Skeletal muscle tissue (tissue), 4 donors: ENCODE results near the gene DIAPH3. TPM values are rescaled to one million over a fixed set of nuclear protein-coding genes. Genes with fewer than 3 reads are reported as not detected.
"Not testable (repeated sequence)": the region's sequence is repeated elsewhere in the genome, so short reads cannot be mapped to it uniquely, and the experiment has no call there.

Source experiments
- H3K27ac ChIP-seq: one replicate; pipeline ENCODE4 v1.7.0; 2013; ENCODE audit warnings: mild to moderate bottlenecking, low read depth, low read length, inconsistent platforms
- H3K27me3 ChIP-seq, 3 donors: one replicate each; pipeline ENCODE4 v1.7.0; 2013; ENCODE audit warnings: low read length in 3 of 3; ENCODE audit not compliant: control insufficient read depth in 3 of 3, insufficient read depth in 3 of 3
- H3K36me3 ChIP-seq, 3 donors: one replicate each; pipeline ENCODE4 v1.7.0; 2013; ENCODE audit warnings: low read length in 3 of 3; ENCODE audit not compliant: control insufficient read depth in 3 of 3, insufficient read depth in 3 of 3
- H3K4me1 ChIP-seq, 3 donors: one replicate each; pipeline ENCODE4 v1.7.0; 2013; ENCODE audit warnings: low read length in 3 of 3, mild to moderate bottlenecking in 3 of 3; ENCODE audit not compliant: control insufficient read depth in 3 of 3, insufficient read depth in 3 of 3
- H3K4me3 ChIP-seq, 3 donors: one replicate each; pipeline ENCODE4 v1.7.0; 2013; ENCODE audit warnings: low read length in 3 of 3
- H3K9ac ChIP-seq, 3 donors: one replicate each; pipeline ENCODE4 v1.7.0; 2013; ENCODE audit warnings: low read length in 3 of 3, mild to moderate bottlenecking in 3 of 3, moderate library complexity in 2 of 3, low read depth in 1 of 3
- H3K9me3 ChIP-seq, 3 donors: one replicate each; pipeline ENCODE4 v1.7.0; 2013; ENCODE audit warnings: low read length in 3 of 3; ENCODE audit not compliant: control insufficient read depth in 3 of 3
- total RNA-seq: library from RNA; depleted of rRNA; stranded (reverse); fragments of >200 nt; gene quantifications from one replicate; pipeline ENCODE4 v1.2.3, GENCODE V29; 2014
- donor health status: Osteomylitis.

DIAPH3 gene
- total RNA-seq, 1 donor from 2014 or later, result 3.7 TPM

- H3K27me3 ChIP-seq, H3K4me1 ChIP-seq, H3K27ac ChIP-seq, H3K9me3 ChIP-seq, H3K4me3 ChIP-seq, H3K9ac ChIP-seq, H3K36me3 ChIP-seq: not testable (repeated sequence)
These were observed 123.1 kb downstream of the DIAPH3 start for GRCh38 chr13:60040668-60041067.

GRCh38 chr13:60035874-60036273, 127.9 kb downstream of the DIAPH3 start:
- Histone ChIP-seq H3K4me1 (no peaks in the 10 kb centered on the region), H3K27ac (no peak overlapping the region), H3K36me3 (no peaks in the 10 kb centered on the region), H3K9me3 (no peaks in the 10 kb centered on the region), H3K9ac (no peak overlapping the region), H3K4me3 (no peak overlapping the region), H3K27me3 (no peaks in the 10 kb centered on the region)

GRCh38 chr13:60032851-60033250, 130.9 kb downstream of the DIAPH3 start:
- H3K4me1 ChIP-seq, result no peaks in the 10 kb centered on the region
- no peak overlapping the region for H3K27ac ChIP-seq
- no peaks in the 10 kb centered on the region for H3K36me3 ChIP-seq
- H3K4me3 ChIP-seq, result no peak overlapping the region
- no peak overlapping the region for H3K9ac ChIP-seq
- no peaks in the 10 kb centered on the region for H3K9me3 ChIP-seq
- H3K27me3 ChIP-seq, result no peaks in the 10 kb centered on the region

- Histone ChIP-seq H3K9ac (no peak overlapping the region), H3K27ac (no peak overlapping the region), H3K4me1 (no peaks in the 10 kb centered on the region), H3K36me3 (no peaks in the 10 kb centered on the region), H3K9me3 (no peaks in the 10 kb centered on the region), H3K4me3 (no peak overlapping the region), H3K27me3 (no peaks in the 10 kb centered on the region)
These were observed 135.7 kb downstream of the DIAPH3 start for GRCh38 chr13:60028021-60028420.

GRCh38 chr13:60026286-60026685, 137.4 kb downstream of the DIAPH3 start:
- no peak overlapping the region for H3K4me3 ChIP-seq
- H3K9ac ChIP-seq, result no peak overlapping the region
- H3K4me1 ChIP-seq, result no peaks in the 10 kb centered on the region
- H3K9me3 ChIP-seq, result no peaks in the 10 kb centered on the region
- no peak overlapping the region for H3K27ac ChIP-seq
- no peaks in the 10 kb centered on the region for H3K27me3 ChIP-seq
- no peaks in the 10 kb centered on the region for H3K36me3 ChIP-seq

GRCh38 chr13:60020288-60020687, 143.4 kb downstream of the DIAPH3 start:
- Histone ChIP-seq H3K4me3 (no peak overlapping the region), H3K27me3 (no peaks in the 10 kb centered on the region), H3K4me1 (no peaks in the 10 kb centered on the region), H3K9ac (no peak overlapping the region), H3K9me3 (no peaks in the 10 kb centered on the region), H3K36me3 (no peaks in the 10 kb centered on the region), H3K27ac (no peak overlapping the region)

- H3K9me3 ChIP-seq, result no peaks in the 10 kb centered on the region
- no peaks in the 10 kb centered on the region for H3K27me3 ChIP-seq
- no peaks in the 10 kb centered on the region for H3K36me3 ChIP-seq
- no peaks in the 10 kb centered on the region for H3K4me1 ChIP-seq
- H3K27ac ChIP-seq, result no peak overlapping the region
- H3K4me3 ChIP-seq, result no peak overlapping the region
- H3K9ac ChIP-seq, result no peak overlapping the region
These were observed 144.4 kb downstream of the DIAPH3 start for GRCh38 chr13:60019119-60019993.

- no peak overlapping the region for H3K4me3 ChIP-seq
- H3K36me3 ChIP-seq, result no peaks in the 10 kb centered on the region
- no peaks in the 10 kb centered on the region for H3K27me3 ChIP-seq
- H3K9me3 ChIP-seq, result no peaks in the 10 kb centered on the region
- H3K27ac ChIP-seq, result no peak overlapping the region
- H3K4me1 ChIP-seq, result no peaks in the 10 kb centered on the region
- no peak overlapping the region for H3K9ac ChIP-seq
These were observed 145.2 kb downstream of the DIAPH3 start for GRCh38 chr13:60018536-60018935.

- Histone ChIP-seq H3K27ac (no peak overlapping the region), H3K9me3 (no peaks in the 10 kb centered on the region), H3K4me3 (no peak overlapping the region), H3K27me3 (no peaks in the 10 kb centered on the region), H3K36me3 (no peaks in the 10 kb centered on the region), H3K9ac (no peak overlapping the region), H3K4me1 (no peaks in the 10 kb centered on the region)
These were observed 147.5 kb downstream of the DIAPH3 start for GRCh38 chr13:60016229-60016628.

- Histone ChIP-seq H3K27ac (no peak overlapping the region), H3K27me3 (no peaks in the 10 kb centered on the region), H3K4me3 (no peak overlapping the region), H3K4me1 (no peaks in the 10 kb centered on the region), H3K9ac (no peak overlapping the region), H3K9me3 (no peaks in the 10 kb centered on the region), H3K36me3 (no peaks in the 10 kb centered on the region)
These were observed 150.6 kb downstream of the DIAPH3 start for GRCh38 chr13:60013166-60013565.
